GM12874 (cell line): ENCODE measurements around the gene SYNPO.

Experiments
- CTCF ChIP-seq: IDR thresholded peaks from 2 replicates; pipeline ENCODE4 v1.5.1; 2011; ENCODE audit warnings: low read depth, mild to moderate bottlenecking, control low read depth, low read length, moderate library complexity; ENCODE audit not compliant: insufficient read depth

SYNPO gene

GRCh38 chr5:150633429-150633828, 7.0 kb upstream of the SYNPO start:
- TF ChIP-seq CTCF: no peak

DNA sequence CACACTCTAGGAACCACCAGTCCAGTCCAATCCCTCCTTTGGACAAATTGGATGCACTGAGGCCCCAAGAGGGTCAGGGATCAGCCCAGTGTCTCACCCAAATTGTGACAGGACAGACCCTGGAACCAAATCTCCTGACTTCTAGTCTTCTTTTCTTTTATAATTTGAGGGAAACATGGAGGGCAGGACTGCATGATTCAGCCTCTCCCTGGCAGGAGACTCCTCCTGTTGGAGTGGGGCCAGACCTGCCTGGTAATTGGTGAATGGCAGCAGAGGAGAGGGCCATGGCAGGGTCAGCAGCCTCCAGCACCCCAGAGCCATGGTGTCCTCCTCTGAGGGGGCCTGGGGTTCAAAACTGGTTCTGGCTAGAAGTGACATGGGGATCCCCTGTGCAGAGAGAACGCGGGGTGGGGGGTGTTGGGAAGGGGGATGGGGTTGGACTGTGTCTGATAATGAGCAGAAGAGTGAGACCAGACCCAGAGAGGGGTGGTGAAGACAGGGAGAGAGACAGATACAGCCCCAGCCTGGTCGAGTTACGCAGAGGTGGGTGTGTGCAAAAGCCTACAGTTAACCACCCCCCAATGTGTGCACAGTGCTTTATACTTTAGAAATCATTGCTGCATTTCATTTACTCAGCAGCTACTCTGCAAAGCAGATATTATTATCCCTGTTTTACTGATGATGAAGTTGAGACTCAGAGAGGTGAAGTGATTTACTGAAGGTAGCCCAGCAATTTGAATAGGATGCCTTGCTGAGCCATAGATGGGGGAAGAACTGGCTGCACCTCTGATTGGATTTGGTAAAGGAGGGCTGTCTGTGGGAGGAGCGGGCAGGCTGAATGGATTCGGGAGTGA, 3.8 kb upstream of the SYNPO start:
- no peak for TF ChIP-seq CTCF

DNA sequence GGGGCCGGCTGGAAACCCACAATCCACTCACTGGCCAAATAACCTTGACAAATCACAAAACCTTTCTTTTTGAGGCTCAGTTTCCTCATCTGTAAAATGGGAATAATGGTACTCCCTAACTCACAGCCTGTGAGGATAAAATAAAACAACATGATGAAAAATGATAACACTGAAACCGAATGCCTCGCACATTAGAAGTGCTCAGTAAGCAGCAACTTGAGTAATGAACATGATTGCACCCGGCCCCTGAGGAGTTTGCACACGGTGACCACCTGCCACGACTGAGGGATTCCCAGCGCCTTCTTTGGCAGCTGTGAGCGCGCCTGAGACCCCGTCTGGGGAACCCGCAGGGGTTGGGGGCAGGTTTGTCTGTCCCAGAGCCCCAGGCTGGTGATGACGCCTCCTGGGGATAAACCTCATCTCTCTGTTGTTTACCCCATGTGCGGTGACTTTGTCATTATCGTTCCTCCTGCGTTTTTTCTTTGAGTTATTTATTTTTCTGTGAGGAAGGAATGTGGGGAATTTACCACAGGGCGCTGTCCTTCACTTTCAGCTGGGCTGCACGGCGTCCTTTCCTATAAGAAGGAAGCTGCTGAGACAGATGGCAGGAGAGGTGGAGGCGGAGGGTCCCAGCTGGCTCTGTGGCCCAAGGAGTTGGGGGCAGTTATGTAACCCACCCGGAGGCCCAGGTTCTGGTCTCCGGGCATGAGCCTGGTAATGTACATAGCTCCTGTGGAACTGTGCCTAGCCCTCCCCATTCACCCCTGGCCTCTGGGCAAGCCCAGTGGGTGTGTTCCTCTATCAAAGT, 3.0 kb upstream of the SYNPO start:
- TF ChIP-seq CTCF: no peak

GRCh38 chr5:150638053-150638444, 2.4 kb upstream of the SYNPO start:
- TF ChIP-seq CTCF: no peak

DNA sequence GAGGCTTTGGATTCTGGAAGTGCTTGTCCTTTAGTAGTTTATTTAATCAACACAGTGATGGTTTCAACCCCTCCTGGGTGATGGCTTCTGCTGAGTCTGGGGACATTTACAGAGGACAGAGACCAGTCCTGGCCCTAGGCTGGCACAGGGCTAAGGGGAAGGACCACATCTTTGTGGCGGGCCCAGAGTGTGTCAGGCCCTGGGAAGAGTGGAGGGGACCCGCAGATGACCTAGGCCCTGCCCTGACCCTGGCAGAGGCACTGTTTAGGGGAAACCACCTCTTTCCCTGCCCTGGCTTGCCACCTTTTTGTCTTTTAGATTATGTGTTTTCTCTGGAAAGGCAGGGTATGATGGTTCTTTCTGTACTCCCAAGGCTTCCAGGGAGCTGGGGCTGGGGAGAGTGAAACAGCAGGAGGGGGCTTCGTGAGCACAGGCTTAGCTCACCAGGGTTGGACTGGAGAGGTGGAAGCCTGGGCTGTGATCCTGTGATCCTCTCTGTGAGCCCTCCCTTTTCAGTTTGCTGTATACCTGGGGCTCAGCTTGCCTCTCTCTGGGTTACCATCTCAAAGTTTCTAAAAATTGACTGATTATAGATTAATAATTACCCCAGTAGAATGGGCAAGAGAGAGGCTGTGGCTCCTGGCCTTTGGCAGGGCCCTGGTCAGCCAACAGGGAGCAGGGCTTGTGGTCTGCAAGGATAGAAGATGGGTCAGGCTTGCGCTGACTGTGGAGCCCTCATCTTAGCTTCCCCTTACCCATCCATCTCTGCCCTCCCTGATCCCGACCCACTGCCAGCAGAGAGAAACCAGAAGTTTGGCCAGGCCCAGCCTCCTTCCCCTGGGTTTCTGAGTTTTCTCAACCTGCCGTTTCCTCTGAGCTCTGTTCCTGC, 1.7 kb upstream of the SYNPO start:
- no peak for TF ChIP-seq CTCF

DNA sequence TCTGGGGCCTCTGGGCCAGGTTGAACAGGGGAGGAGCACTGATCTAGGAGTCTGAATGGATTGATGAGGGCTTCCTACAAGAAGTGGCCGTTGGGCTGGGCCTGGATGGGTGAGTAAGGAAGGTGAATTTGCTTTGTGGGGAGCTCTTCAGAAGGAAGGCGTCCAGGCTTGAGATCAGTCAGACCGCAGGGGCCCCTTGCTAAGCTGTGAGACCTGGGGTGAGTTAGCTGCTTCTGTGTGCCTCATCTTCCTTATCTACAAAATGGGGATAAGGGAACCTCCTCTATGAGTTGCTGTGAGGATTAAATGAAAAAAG, 1.1 kb upstream of the SYNPO start:
- no peak for TF ChIP-seq CTCF

DNA sequence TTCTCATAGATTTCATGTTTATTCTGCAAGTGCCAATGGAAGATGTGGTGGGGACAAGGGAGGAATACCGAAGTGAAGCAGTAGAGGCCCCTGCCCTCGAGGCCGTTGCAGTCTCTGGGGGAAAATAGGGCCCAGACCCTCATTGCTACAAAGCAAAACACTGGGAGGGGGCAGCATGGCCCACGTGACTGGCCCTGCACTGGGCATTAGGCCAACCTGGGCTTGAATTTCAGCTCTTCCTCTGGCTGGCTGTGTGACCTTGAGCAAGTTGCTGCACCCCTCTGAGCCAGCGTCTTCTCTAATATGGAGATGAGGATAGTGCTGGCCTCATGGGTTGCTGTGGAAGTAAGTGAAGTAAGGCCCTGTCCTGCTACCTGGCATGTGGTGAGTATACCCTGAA, 709 bp upstream of the SYNPO start:
- no peak for TF ChIP-seq CTCF
